Neuronal stem cell (in vitro differentiated cells): ENCODE data around the gene TMEM132E.

Experiments used
- DNase-seq: peaks from one replicate; pipeline ENCODE4 v3.0.0-alpha.2; 2013; ENCODE audit warnings: low spot score
- H2AFZ ChIP-seq: one replicate; pipeline ENCODE4 v1.6.1; 2013; ENCODE audit warnings: mild to moderate bottlenecking, low read length, inconsistent platforms
- H2AK5ac ChIP-seq: 2 replicates; pipeline ENCODE4 v1.6.1; 2013; ENCODE audit warnings: low read depth, mild to moderate bottlenecking, inconsistent platforms, low read length, moderate library complexity, mixed read lengths
- H2BK120ac ChIP-seq: 2 replicates; pipeline ENCODE4 v1.6.1; 2013; ENCODE audit warnings: low read depth, mild to moderate bottlenecking, inconsistent platforms, low read length, moderate library complexity, mixed read lengths
- H2BK12ac ChIP-seq: one replicate; pipeline ENCODE4 v1.6.1; 2013; ENCODE audit warnings: low read length, inconsistent platforms
- H2BK15ac ChIP-seq: 2 replicates; pipeline ENCODE4 v1.6.1; 2013; ENCODE audit warnings: mild to moderate bottlenecking, low read length, inconsistent platforms, mixed read lengths
- H2BK5ac ChIP-seq: one replicate; pipeline ENCODE4 v1.6.1; 2013; ENCODE audit warnings: inconsistent platforms, mild to moderate bottlenecking, low read length, moderate library complexity
- H3K14ac ChIP-seq: one replicate; pipeline ENCODE4 v1.6.1; 2013; ENCODE audit warnings: low read length, inconsistent platforms
- H3K18ac ChIP-seq: 2 replicates; pipeline ENCODE4 v1.6.1; 2013; ENCODE audit warnings: low read length, inconsistent platforms
- H3K23ac ChIP-seq: 2 replicates; pipeline ENCODE4 v1.6.1; 2013; ENCODE audit warnings: low read depth, mild to moderate bottlenecking, mixed read lengths, low read length, inconsistent platforms; ENCODE audit not compliant: poor library complexity
- H3K27ac ChIP-seq: replicated peaks from 3 replicates; pipeline ENCODE4 v1.5.1; 2013; ENCODE audit warnings: low read length, inconsistent platforms
- H3K27me3 ChIP-seq, 3 experiments: 2 replicates each; pipeline ENCODE4 v1.6.1; 2013; ENCODE audit warnings: low read length in 3 of 3, mild to moderate bottlenecking in 2 of 3, inconsistent platforms in 1 of 3, low read depth in 1 of 3, mixed read lengths in 1 of 3, moderate library complexity in 1 of 3; ENCODE audit not compliant: control insufficient read depth in 3 of 3, insufficient read depth in 3 of 3
- H3K36me3 ChIP-seq, 2 donors: replicated peaks in 1 of 2; 2 replicates each; pipeline ENCODE4 v1.6.1; 2013; ENCODE audit warnings: low read length in 2 of 2; ENCODE audit not compliant: control insufficient read depth in 2 of 2, insufficient read depth in 2 of 2
- H3K4ac ChIP-seq: 2 replicates; pipeline ENCODE4 v1.6.1; 2013; ENCODE audit warnings: inconsistent platforms, mild to moderate bottlenecking, low read length, moderate library complexity
- H3K4me1 ChIP-seq, 2 donors: 1 replicate in 1 of 2; 2 replicates in 1 of 2; pipeline ENCODE4 v1.6.1; 2013; ENCODE audit warnings: low read length in 2 of 2, low read depth in 1 of 2; ENCODE audit not compliant: control insufficient read depth in 2 of 2, insufficient read depth in 1 of 2
- H3K4me2 ChIP-seq: one replicate; pipeline ENCODE4 v1.6.1; 2013; ENCODE audit warnings: mild to moderate bottlenecking, low read length, inconsistent platforms; ENCODE audit not compliant: insufficient read depth, poor library complexity, severe bottlenecking
- H3K4me3 ChIP-seq, 2 donors: 2 replicates each; pipeline ENCODE4 v1.5.1; 2013; ENCODE audit warnings: low read length in 2 of 2, mild to moderate bottlenecking in 2 of 2, inconsistent platforms in 1 of 2, moderate library complexity in 1 of 2
- H3K79me1 ChIP-seq: one replicate; pipeline ENCODE4 v1.6.1; 2013; ENCODE audit warnings: low read depth, mild to moderate bottlenecking, inconsistent platforms, low read length, moderate library complexity
- H3K9ac ChIP-seq: one replicate; pipeline ENCODE4 v1.6.1; 2013; ENCODE audit warnings: mild to moderate bottlenecking, low read depth, low read length, inconsistent platforms; ENCODE audit not compliant: poor library complexity
- H3K9me3 ChIP-seq, 2 donors: replicated peaks in 1 of 2; 2 replicates each; pipeline versions ENCODE3 to v1.6.1; 2013; ENCODE audit warnings: low read length in 2 of 2, mild to moderate bottlenecking in 2 of 2, inconsistent platforms in 1 of 2, low read depth in 1 of 2, mixed read lengths in 1 of 2, moderate library complexity in 1 of 2; ENCODE audit not compliant: control insufficient read depth in 2 of 2, insufficient read depth in 1 of 2
- H4K8ac ChIP-seq: one replicate; pipeline ENCODE4 v1.6.1; 2013; ENCODE audit warnings: low read depth, mild to moderate bottlenecking, inconsistent platforms, low read length, moderate library complexity
- H4K91ac ChIP-seq: one replicate; pipeline ENCODE4 v1.6.1; 2013; ENCODE audit warnings: low read length, low read depth, mild to moderate bottlenecking, inconsistent platforms; ENCODE audit not compliant: poor library complexity
- WGBS, 2 donors: extraction: QIAGEN DNeasy Blood & Tissue Kit; methylation state at CpG; one replicate each; pipeline ENCODE4 v1.1.7; 2013; ENCODE audit warnings: missing lambda C conversion rate in 2 of 2, mixed read lengths in 1 of 2; ENCODE audit not compliant: insufficient read length in 2 of 2, insufficient replicate concordance in 1 of 2; ENCODE audit errors: extremely low coverage in 2 of 2; 5-methylcytosine and 5-hydroxymethylcytosine counted together

The TMEM132E gene

DNA sequence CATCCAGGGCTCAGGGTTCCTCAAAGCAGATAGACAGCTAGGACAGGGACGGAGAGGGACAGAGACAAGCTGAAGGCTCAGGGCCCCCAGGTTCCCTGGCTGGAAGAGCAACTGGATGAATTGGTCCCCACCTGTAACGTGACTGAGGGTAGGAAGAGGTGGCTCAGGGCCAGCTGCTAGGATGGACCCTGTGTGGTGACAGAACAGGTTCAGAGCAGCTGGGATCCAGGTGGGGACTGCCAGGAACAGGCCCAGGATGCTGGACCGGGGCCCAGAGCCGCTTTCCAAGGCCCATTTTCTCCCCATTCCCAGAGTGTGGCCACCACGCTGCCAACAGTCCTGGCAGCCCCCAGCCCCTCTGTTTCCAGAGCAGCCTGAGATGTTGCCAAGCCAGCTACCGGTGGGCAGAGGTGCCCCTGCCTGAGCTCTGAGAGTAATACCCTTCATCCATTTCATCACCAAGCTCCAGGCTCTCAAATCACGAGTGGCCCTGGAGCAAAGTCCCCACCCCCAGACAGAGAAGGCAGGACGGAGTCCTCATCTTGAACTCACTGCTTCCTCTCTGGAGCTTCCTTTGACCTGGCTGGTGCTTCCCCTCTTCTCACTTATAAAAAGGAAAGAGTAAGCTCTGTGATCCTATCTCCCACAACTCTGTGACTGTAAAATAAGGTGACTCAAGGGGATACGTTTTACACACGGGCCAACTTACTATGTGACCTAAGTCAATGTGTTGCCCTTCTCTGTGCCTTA, 79.6 kb downstream of the TMEM132E start:
- Histone ChIP-seq H3K9ac (peak overlapping the region; percentile 7), H2AFZ (no peak overlapping the region), H2BK5ac (no peak overlapping the region), H3K23ac (no peak overlapping the region), H3K27me3 (no peaks in the 10 kb centered on the region), H3K4ac (no peak overlapping the region), H3K4me3 (no peak overlapping the region), H3K4me1 (no peaks in the 10 kb centered on the region), H3K79me1 (no peaks in the 10 kb centered on the region), H4K91ac (no peak overlapping the region), H3K9me3 (no peaks in the 10 kb centered on the region), H2BK120ac (no peak overlapping the region), H2AK5ac (peak overlapping the region; percentile 41), H3K18ac (no peak overlapping the region), H3K27ac (no peak overlapping the region), H3K14ac (peak overlapping the region; percentile 32), H3K4me2 (no peak overlapping the region), H2BK15ac (no peak overlapping the region), H4K8ac (no peak overlapping the region), H3K36me3 (no peaks in the 10 kb centered on the region), H2BK12ac (no peak overlapping the region)
- DNase-seq = no peak
- no CpG with 5 or more reads among the region's 10 CpGs for WGBS, 2 donors

DNA sequence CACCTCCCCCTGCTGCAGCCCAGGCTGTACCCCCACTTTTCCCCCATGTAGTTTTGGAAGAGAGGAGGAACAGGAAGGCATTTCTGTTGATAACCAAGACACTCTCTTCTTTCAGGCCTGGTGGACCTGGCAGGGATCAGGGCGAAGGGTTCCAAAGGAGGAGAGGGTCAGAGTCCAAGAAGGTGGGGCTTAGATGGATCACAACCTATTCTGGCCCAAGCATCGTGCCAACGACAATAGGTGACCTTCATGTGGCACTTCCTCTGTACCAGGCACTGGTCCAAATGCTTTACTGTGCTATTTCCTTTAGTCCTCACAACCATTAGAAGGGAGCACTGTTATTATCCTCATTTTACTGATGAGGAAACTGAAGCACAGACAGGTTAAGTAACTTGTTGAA, 84.3 kb downstream of the TMEM132E start:
- Histone ChIP-seq H4K8ac (no peak overlapping the region), H3K4me3 (no peak overlapping the region), H2BK120ac (no peak overlapping the region), H2BK15ac (no peak overlapping the region), H2AK5ac (no peak overlapping the region), H3K23ac (no peak overlapping the region), H3K9ac (no peak overlapping the region), H3K4ac (no peak overlapping the region), H3K9me3 (no peaks in the 10 kb centered on the region), H3K4me2 (no peak overlapping the region), H4K91ac (no peak overlapping the region), H3K36me3 (no peaks in the 10 kb centered on the region), H3K18ac (no peak overlapping the region), H3K27ac (no peak overlapping the region), H3K79me1 (no peaks in the 10 kb centered on the region), H2AFZ (no peak overlapping the region), H2BK12ac (no peak overlapping the region), H3K27me3 (peaks cover 0 to 10% (median 2%) of the 10 kb centered on the region in 3 experiments), H3K14ac (no peak overlapping the region), H3K4me1 (peaks cover 0 to 5% of the 10 kb centered on the region in 2 donors), H2BK5ac (no peak overlapping the region)
- no CpG with 5 or more reads among the region's 3 CpGs for WGBS, 2 donors
- DNase-seq = no peak

- no peak overlapping the region for H2BK15ac ChIP-seq
- H3K27me3 ChIP-seq = peaks cover 0 to 18% (median 2%) of the 10 kb centered on the region in 3 experiments
- no CpG with 5 or more reads among the region's 12 CpGs for WGBS, 2 donors
- no peaks in the 10 kb centered on the region for H3K79me1 ChIP-seq
- H4K91ac ChIP-seq = no peak overlapping the region
- no peak overlapping the region for H2AK5ac ChIP-seq
- no peak overlapping the region for H2BK12ac ChIP-seq
- no peaks in the 10 kb centered on the region for H3K36me3 ChIP-seq
- H2BK5ac ChIP-seq = no peak overlapping the region
- no peak overlapping the region for H2BK120ac ChIP-seq
- H3K14ac ChIP-seq = no peak overlapping the region
- DNase-seq = no peak
- H3K18ac ChIP-seq = no peak overlapping the region
- H3K9ac ChIP-seq = no peak overlapping the region
- H3K4me1 ChIP-seq = peaks cover 0 to 5% of the 10 kb centered on the region in 2 donors
- H3K9me3 ChIP-seq = no peaks in the 10 kb centered on the region
- H3K23ac ChIP-seq = no peak overlapping the region
- H2AFZ ChIP-seq = no peak overlapping the region
- no peak overlapping the region for H3K27ac ChIP-seq
- H3K4me2 ChIP-seq = no peak overlapping the region
- H4K8ac ChIP-seq = no peak overlapping the region
- no peak overlapping the region for H3K4me3 ChIP-seq
- no peak overlapping the region for H3K4ac ChIP-seq
Observed at GRCh38 chr17:34665150-34665806, 85.9 kb downstream of the TMEM132E start.
